ENCODE data around the gene A3GALT2.

DNA sequence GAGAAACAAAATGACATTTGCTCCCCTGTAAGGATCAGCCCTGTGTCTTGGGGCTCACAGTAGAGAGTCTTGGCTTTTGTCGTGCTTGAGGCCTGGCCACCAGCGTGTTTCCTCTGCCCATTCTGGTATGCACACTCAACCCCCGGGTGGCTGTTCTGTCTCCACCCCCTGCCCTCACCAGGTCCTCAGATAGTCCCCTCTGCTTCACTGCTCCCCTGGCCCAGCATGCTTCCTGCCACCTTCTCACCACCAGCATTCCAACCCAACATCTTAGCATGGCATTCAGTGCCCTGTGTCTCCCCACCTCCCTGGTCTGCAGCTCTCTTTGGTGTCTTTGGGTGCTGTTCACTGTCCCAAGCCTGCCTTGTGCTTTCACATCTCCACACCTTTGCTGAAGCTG is 48.4 kb downstream of the A3GALT2 start:
- TF ChIP-seq TARDBP (IDR thresholded peaks at IDR 0.05) (no peak), FOXK2 (IDR thresholded peaks at IDR 0.05) (no peak), FOXA1 (IDR thresholded peaks at IDR 0.05) (no peak), SUZ12 (IDR thresholded peaks at IDR 0.05) (no peak), BHLHE40 (IDR thresholded peaks at IDR 0.05; ENCODE audit: borderline replicate concordance) (no peak), ELF4 (IDR thresholded peaks at IDR 0.05) (no peak), NFRKB (IDR thresholded peaks at IDR 0.05) (no peak), SP1 (IDR thresholded peaks at IDR 0.05) (no peak), FOXM1 (IDR thresholded peaks at IDR 0.05; ENCODE audit: borderline replicate concordance) (no peak), ZNF384 (IDR thresholded peaks at IDR 0.05) (no peak), L3MBTL2 (conservative IDR thresholded peaks at IDR 0.05) (no peak)
- TF ChIP-seq, protein P1, sequence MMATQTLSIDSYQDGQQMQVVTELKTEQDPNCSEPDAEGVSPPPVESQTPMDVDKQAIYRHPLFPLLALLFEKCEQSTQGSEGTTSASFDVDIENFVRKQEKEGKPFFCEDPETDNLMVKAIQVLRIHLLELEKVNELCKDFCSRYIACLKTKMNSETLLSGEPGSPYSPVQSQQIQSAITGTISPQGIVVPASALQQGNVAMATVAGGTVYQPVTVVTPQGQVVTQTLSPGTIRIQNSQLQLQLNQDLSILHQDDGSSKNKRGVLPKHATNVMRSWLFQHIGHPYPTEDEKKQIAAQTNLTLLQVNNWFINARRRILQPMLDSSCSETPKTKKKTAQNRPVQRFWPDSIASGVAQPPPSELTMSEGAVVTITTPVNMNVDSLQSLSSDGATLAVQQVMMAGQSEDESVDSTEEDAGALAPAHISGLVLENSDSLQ (IDR thresholded peaks at IDR 0.05), result no peak

Data from HEK293T (cell line).